Epithelial cell of proximal tubule (primary cell): ENCODE data around the gene CLC. TPM values are rescaled to one million over a fixed set of nuclear protein-coding genes. Genes with fewer than 3 reads are reported as not detected.
"Not testable (repeated sequence)": the region's sequence is repeated elsewhere in the genome, so short reads cannot be mapped to it uniquely, and the experiment has no call there.

ENCODE experiments used
- DNase-seq: peaks from one replicate; pipeline ENCODE4 v3.0.0-alpha.2; 2011; ENCODE audit warnings: low read depth
- H3K4me3 ChIP-seq: 2 replicates; pipeline ENCODE4 v1.5.1; 2011; ENCODE audit warnings: low read depth, mild to moderate bottlenecking, low read length
- CTCF ChIP-seq: conservative IDR thresholded peaks from 2 replicates; pipeline ENCODE4 v1.5.1; 2012; ENCODE audit warnings: low read depth, mild to moderate bottlenecking, low read length
- total RNA-seq: library from RNA; depleted of rRNA; stranded (reverse); fragments of >200 nt; gene quantifications from 2 replicates; pipeline ENCODE4 v1.2.3, GENCODE V29; 2015

Gene CLC
- total RNA-seq, 1 donor from 2014 or later, result not detected

- DNase-seq, result no peak
- TF ChIP-seq CTCF, result no peak
- no peak overlapping the region for H3K4me3 ChIP-seq
These were observed 4.0 kb downstream of the CLC start for GRCh38 chr19:39733841-39734240.

GRCh38 chr19:39731685-39732084 is 6.1 kb downstream of the CLC start:
- no peak overlapping the region for H3K4me3 ChIP-seq
- no peak for TF ChIP-seq CTCF

GRCh38 chr19:39729594-39729993 is 8.2 kb downstream of the CLC start:
- no peak for DNase-seq
- no peak for TF ChIP-seq CTCF
- H3K4me3 ChIP-seq, result no peak overlapping the region

More at GRCh38 chr19:39731685-39732084, 6.1 kb downstream of the CLC start:
- DNase-seq, result no peak

- no peak for DNase-seq
- H3K4me3 ChIP-seq, result no peak overlapping the region
- no peak for TF ChIP-seq CTCF
These were observed 9.8 kb downstream of the CLC start for GRCh38 chr19:39728040-39728439.

GRCh38 chr19:39727070-39727800 is 10.6 kb downstream of the CLC start:
- no peak for TF ChIP-seq CTCF
- DNase-seq, result no peak
- no peak overlapping the region for H3K4me3 ChIP-seq

GRCh38 chr19:39725995-39726394 is 11.8 kb downstream of the CLC start:
- no peak for TF ChIP-seq CTCF

GRCh38 chr19:39720144-39720543 is 17.7 kb downstream of the CLC start:
- H3K4me3 ChIP-seq, DNase-seq: not testable (repeated sequence)

More at GRCh38 chr19:39725995-39726394, 11.8 kb downstream of the CLC start:
- H3K4me3 ChIP-seq, result no peak overlapping the region
- DNase-seq, result no peak
